ENCODE data around the gene FAM83G.
"Not testable (repeated sequence)": the region's sequence is repeated elsewhere in the genome, so short reads cannot be mapped to it uniquely, and the experiment has no call there.

FAM83G gene

DNA sequence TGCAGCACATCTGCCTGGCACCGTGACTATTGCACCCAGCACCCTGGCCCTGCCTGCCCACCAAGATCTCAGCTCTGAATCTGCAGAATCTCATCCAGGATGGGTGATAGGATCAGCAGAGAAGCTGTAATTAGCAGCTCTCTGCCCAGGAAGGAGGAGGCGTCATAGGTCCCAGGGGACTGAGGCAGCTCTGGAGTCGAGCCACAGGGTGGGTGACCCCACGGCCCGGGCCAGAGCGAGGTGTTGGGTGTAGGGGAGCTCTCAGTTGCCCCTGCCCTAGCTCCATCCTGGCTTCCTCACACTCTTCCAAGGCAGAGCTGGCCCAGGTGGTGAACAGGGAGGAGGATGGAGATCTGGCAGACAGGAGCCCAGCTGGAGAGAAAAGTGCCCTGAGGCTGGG is 18.2 kb upstream of the FAM83G start:
- DNase-seq (ENCODE audit: low spot score), result no peak

- no peak for DNase-seq (ENCODE audit: low spot score)
These were observed 17.6 kb upstream of the FAM83G start for GRCh38 chr17:19022128-19022527.

- DNase-seq (ENCODE audit: low spot score), result no peak
These were observed 17.1 kb upstream of the FAM83G start for GRCh38 chr17:19021622-19022083.

GRCh38 chr17:19021011-19021621 is 16.6 kb upstream of the FAM83G start:
- not testable (repeated sequence) for DNase-seq (ENCODE audit: low spot score)

- no peak for DNase-seq (ENCODE audit: low spot score)
These were observed 15.5 kb upstream of the FAM83G start for GRCh38 chr17:19020016-19020415.

GRCh38 chr17:19019041-19019941 is 14.7 kb upstream of the FAM83G start:
- DNase-seq (ENCODE audit: low spot score), result no peak

GRCh38 chr17:19018600-19018950 is 14.0 kb upstream of the FAM83G start:
- no peak for DNase-seq (ENCODE audit: low spot score)

GRCh38 chr17:19017804-19018599 is 13.4 kb upstream of the FAM83G start:
- DNase-seq (ENCODE audit: low spot score), result no peak

GRCh38 chr17:19017401-19017800 is 12.8 kb upstream of the FAM83G start:
- DNase-seq (ENCODE audit: low spot score), result no peak

DNA sequence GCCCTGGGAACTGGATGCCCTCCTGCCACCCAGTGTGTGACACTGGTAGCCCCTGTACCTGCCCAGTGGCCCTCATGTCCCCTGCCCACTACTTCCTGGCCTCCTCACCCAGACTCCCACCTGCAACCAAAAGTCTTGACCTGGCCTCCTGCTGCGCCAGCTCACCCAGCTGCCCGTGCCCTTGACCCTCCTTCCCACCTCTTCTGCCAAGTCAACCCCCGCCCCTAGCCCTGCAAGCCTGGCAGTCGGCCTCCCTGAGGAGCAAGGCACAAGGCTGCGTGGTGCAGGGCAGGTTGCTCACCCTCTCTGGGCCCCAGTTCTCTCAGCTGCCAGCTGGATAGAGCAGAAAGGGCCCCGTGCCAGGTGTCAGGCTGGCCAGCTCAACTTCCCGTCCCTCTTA is 12.3 kb upstream of the FAM83G start:
- no peak for DNase-seq (ENCODE audit: low spot score)

DNA sequence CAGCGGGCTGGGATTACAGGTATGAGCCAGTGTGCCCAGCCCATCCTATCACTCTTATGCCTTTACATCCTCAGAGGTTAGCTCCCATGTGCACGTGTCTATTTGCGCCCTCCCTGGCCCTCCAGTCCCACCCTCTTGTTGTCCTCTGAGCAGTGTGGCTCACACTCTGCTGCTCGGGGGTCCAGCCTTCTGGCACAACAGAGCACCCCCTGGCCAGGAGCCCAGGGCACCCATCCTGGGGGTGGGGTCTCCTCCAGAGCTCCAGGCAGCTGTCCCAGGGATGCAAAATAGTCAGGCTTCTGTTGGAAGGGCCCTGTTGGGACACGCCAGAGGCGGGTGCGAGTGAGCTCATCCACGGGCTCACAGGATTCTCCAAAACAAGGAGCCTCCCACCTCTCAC is 11.7 kb upstream of the FAM83G start:
- no peak for DNase-seq (ENCODE audit: low spot score)

DNA sequence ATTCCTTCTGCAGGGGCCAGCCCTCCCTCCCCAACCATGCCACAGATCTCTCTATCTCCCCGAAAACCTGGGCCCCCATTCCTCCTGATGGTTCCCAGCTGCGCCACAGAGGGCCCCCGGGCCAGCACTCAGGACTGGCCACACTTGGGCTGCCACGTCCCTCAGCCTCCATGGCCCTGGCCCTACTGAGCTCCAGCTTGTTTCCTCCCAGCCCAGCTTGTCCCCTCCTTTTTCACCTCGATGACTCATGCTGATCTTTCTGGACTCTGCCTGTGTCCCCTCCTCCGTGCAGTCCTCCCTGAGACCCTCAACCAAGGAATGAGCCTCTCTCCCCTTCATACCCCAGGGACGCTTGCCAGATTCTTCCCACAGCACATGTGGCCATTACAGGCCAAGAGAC is 10.9 kb upstream of the FAM83G start:
- no peak for DNase-seq (ENCODE audit: low spot score)

GRCh38 chr17:19014628-19015215 is 10.2 kb upstream of the FAM83G start:
- no peak for DNase-seq (ENCODE audit: low spot score)

DNA sequence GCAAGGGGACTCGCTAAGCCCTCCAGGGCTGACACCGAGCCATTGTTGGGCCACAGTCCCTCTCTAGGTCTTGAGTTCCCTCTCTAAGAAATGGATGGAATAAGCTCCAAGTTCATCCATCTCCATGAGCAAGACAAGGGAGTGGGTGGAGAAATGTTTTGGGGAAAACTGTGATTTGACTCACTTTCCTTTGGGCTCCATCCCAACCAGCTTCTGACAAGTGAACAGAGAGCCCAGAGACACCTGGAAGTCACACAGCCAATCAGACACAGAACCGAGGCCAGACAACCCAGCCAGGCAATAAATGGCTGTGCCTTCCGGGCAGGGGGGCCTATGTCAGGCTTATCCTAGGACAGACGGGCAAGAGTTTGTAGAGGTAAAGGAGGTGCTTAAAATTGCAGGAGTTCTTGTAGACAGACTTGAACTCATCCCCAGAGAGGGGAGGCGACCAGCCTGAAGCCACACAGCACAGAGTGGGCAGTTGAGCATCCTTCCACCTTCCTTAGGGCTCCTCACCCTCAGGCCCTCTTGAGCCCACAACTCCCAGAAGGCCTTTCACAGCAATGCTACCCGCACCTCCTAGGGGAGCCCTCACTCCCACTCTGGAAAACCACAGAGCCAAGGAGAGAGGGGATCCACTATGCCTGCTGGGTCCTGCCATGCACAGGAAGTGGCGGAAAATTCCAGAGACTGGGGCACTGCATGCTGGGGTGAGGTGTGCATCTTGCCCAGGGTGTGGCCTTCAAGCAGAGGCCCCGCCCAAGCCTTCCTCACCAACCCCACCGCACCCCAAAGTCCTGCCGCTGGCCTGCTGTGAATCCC is 9.5 kb upstream of the FAM83G start:
- DNase-seq (ENCODE audit: low spot score), result no peak

- DNase-seq (ENCODE audit: low spot score), result no peak
These were observed 8.7 kb upstream of the FAM83G start for GRCh38 chr17:19013226-19013625.

DNA sequence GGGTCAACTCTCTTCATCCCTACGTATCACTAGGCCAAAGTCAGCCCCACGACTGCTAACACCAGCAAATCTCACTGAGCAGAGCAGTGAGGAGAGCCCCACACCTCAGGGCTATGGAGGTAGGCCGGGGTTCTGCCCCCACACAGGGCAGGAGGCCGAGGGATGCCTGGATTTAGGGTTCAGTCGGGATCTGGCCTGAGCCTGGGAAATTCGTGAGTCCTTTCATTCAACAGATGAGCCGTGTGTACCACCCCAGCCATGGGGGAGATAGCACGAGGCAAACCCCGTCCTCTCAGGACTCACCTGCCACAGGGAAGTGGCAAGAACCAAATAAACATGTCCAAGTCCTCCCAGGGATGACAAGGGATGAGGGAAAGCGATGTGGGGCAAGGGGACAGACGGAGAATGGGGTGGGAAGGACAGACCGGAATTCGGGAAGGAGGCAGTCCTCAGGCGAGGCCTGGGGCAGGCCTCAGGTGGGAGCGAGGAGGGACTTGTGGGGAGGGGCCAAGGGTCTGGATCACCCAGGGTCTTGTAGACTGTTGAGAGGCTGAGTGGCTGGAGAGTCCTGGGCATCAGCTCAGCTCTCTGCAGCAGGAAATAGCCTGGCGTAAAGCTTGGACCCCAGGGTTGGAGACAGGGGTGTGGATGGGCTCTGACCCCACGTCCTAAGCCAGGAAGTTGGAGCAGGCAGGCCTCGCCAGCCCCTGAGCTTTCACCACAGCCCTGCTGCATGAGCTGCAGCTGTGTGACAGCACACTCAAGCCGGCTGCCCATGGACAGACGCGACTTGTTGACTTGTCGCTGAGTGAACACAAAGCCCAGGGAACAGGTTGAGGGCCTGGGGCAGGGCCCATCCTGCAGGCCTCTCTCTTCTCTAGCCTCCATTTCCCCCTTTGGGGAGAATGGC is 7.9 kb upstream of the FAM83G start:
- DNase-seq (ENCODE audit: low spot score), result no peak

- DNase-seq (ENCODE audit: low spot score), result no peak
These were observed 7.0 kb upstream of the FAM83G start for GRCh38 chr17:19011581-19011980.

DNA sequence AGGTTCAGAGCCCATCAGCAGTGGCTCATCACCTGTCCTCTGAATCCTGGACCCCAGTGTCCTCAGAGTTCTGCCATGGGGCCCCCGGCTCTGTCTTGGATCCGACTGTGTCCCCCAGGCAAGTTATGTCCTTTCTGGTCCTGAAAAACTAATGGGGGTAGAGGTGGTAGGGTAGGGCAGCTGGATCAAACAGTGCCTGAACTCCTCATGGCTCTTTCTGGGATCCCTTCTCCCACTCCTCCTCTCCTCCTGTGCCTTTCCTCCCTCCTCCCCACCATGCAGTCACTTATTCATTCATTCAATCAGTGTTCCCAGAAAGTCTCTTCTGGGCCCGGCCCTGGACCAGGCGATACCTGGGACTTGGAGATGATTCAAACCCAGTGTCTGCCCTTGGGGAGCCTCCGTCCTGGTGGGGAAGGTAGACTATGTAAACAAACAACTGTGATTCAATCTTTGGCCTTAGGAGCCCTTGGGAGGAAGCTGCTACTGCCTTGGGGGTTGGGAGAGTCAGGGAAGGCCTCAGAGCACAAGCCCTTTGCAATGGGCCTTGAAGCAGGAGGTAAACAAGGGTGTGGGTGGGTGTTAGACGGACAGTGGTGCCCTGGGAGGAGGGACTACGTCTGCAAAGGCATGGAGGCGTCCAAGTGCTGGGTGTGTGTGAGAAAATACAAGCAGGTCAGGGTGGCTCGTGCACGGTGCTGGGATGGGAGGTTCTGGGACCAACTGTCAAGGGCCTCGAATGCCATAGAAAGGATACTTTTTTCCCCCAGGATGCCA is 6.4 kb upstream of the FAM83G start:
- no peak for DNase-seq (ENCODE audit: low spot score)

GRCh38 chr17:19009970-19010369 is 5.4 kb upstream of the FAM83G start:
- DNase-seq (ENCODE audit: low spot score), result no peak

- DNase-seq (ENCODE audit: low spot score), result no peak
These were observed 2.1 kb upstream of the FAM83G start for GRCh38 chr17:19006698-19007097.
